DOHH2 (cell line): Measurements from ENCODE around the gene ZBTB7B.

ENCODE experiments used
- H3F3A ChIP-seq: fragments of 200-600 bp; sonication (generic), shearing (Covaris generic); 2 replicates; pipeline ENCODE4 v1.6.0; 2016; ENCODE audit warnings: antibody characterized with exemption, mild to moderate bottlenecking; ENCODE audit not compliant: control insufficient read depth, insufficient read depth
- H3K27ac ChIP-seq: fragments of 200-600 bp; sonication (generic); 2 replicates; pipeline ENCODE4 v1.5.1; 2014; ENCODE audit warnings: low read depth, mild to moderate bottlenecking, low read length, moderate library complexity
- H3K27me3 ChIP-seq: fragments of 200-600 bp; sonication (generic); 2 replicates; pipeline ENCODE4 v1.6.1; 2014; ENCODE audit warnings: mild to moderate bottlenecking, low read length, mixed read lengths; ENCODE audit not compliant: control insufficient read depth
- H3K36me3 ChIP-seq: fragments of 200-600 bp; sonication (generic); 2 replicates; pipeline ENCODE4 v1.6.1; 2014; ENCODE audit warnings: mild to moderate bottlenecking, low read length, moderate library complexity, mixed read lengths; ENCODE audit not compliant: control insufficient read depth
- H3K4me1 ChIP-seq: fragments of 200-600 bp; sonication (generic); 2 replicates; pipeline ENCODE4 v1.6.1; 2014; ENCODE audit warnings: mild to moderate bottlenecking, low read length, mixed read lengths; ENCODE audit not compliant: control insufficient read depth
- H3K4me2 ChIP-seq: fragments of 200-600 bp; sonication (generic); 2 replicates; pipeline ENCODE4 v1.6.0; 2014; ENCODE audit warnings: mild to moderate bottlenecking, low read length, moderate library complexity
- H3K4me3 ChIP-seq: fragments of 200-600 bp; sonication (generic); 2 replicates; pipeline ENCODE4 v1.5.1; 2014; ENCODE audit warnings: mild to moderate bottlenecking, low read length, mixed read lengths
- H3K79me2 ChIP-seq: fragments of 200-600 bp; sonication (generic); 2 replicates; pipeline ENCODE4 v1.6.1; 2014; ENCODE audit warnings: mild to moderate bottlenecking, low read length, mixed read lengths; ENCODE audit not compliant: control insufficient read depth
- H3K9me2 ChIP-seq: fragments of 200-600 bp; sonication (generic); replicated peaks from 2 replicates; pipeline ENCODE4 v1.6.1; 2014; ENCODE audit warnings: mild to moderate bottlenecking, low read length, mixed read lengths; ENCODE audit not compliant: control insufficient read depth
- H3K9me3 ChIP-seq: fragments of 200-600 bp; sonication (generic); 2 replicates; pipeline ENCODE4 v1.6.1; 2014; ENCODE audit warnings: antibody characterized with exemption, low read length, mixed read lengths; ENCODE audit not compliant: control insufficient read depth, insufficient read depth
- H4K20me1 ChIP-seq: fragments of 200-600 bp; sonication (generic); 2 replicates; pipeline ENCODE4 v1.6.0; 2014; ENCODE audit warnings: low read depth, mild to moderate bottlenecking, antibody characterized with exemption, low read length, moderate library complexity; ENCODE audit not compliant: control insufficient read depth, insufficient read depth
- CTCF ChIP-seq: fragments of 200-600 bp; sonication (generic); IDR thresholded peaks from one replicate; pipeline ENCODE4 v1.5.1; 2014; ENCODE audit warnings: antibody characterized with exemption, mild to moderate bottlenecking, low read depth, low read length; ENCODE audit not compliant: poor library complexity, severe bottlenecking
- EZH2phosphoT487 ChIP-seq: fragments of 200-600 bp; sonication (generic); IDR thresholded peaks from 2 replicates; pipeline ENCODE4 v1.6.1; 2017; ENCODE audit warnings: borderline replicate concordance, mild to moderate bottlenecking, antibody characterized with exemption, low read length, moderate library complexity, mixed read lengths

Gene ZBTB7B

DNA sequence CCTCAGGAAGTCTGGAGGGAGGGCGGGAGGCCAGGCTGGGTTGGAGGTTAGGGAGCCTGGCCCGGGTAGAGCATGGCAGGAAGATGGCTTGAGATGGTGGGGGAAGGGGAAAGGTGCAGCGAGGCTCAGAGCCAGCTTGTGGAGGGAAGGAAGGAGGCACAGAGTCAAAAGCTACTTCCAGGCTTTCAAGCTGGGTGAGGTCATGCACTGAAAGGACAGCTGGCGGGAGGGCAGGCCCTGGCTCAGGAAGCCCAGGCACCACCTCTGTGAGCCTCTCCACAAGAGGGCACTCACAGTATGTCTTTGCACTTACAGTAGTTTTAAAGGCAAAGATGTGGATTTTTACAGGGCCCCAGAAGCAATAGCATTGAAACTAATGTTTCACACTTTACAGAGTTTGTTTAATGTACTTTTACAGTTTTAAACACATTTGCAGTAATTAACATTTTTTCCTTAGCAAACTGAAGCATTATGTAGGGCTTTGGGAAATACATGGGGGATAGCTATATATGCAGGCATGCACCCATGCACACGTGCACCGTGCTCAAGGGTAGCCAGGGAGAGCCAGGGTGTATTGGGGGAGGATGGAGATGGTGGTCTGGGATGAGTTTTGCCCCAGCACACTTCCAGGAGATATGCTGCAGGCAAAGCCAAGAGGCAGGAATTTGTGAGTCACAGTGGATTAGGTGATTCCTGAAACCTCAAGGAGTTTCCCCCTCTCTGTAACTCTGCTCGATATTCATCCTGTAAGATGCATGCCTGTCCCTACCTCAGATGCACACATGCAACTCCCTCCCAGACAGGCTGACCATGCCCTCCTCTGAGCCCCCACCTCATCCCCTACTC lies 42.4 kb downstream of the ZBTB7B start:
- no peak overlapping the region for H3K4me2 ChIP-seq
- H3K27me3 ChIP-seq = peaks cover 17% of the 10 kb centered on the region
- 0 out of 2 replicates have a peak, but pooled peaks cover 3% of the 10 kb centered on the region for H3F3A ChIP-seq
- no peak overlapping the region for H3K27ac ChIP-seq
- no peaks in the 10 kb centered on the region for H3K36me3 ChIP-seq
- TF ChIP-seq CTCF (peak; percentile 84), EZH2phosphoT487 (no peak)
- no peaks in the 10 kb centered on the region for H3K79me2 ChIP-seq
- no peaks in the 10 kb centered on the region for H3K9me3 ChIP-seq
- H4K20me1 ChIP-seq = no peaks in the 10 kb centered on the region
- no peak overlapping the region for H3K4me3 ChIP-seq
- peaks cover 6% of the 10 kb centered on the region for H3K4me1 ChIP-seq
- no peaks in the 10 kb centered on the region for H3K9me2 ChIP-seq

DNA sequence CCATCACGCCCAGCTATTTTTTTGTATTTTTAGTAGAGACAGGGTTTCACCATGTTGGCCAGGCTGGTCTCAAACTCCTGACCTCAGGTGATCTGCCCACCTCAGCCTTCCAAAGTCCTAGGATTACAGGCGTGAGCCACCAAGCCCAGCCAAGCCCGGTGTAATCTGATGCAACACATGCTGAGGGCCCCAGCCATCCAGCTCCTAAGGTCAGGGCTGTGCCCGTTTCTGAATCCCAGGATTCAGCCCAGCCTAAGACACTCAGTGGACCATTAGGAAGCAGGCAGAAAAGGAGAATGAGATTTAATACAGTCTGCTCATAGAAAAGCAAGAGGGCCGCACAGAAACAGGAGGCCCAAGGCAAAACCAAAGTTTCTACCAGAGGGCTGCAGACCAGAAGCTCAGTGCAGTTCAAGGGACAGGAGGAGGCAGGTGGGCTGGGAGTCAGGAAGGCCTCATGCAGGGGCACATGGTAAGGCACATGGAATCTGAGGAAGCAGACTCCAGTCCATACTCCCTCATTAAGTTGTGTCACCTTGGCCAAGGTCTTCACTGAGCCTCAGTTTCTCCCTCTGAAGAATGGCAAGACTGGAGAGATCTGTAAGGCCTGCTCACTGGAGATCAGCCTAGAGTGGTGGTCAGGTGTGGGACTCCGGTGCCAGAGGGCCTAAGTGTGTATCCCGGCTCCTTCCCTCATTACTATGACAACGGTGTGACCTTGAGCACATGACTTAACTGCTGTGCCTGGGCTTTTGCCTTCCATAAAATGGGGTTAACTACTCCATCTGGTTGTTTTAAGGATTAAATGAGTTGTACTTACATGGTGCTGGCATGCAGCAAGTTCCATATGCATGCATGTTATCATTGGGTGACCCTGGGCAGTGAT lies 46.1 kb downstream of the ZBTB7B start:
- H3K4me1 ChIP-seq = peaks cover 37% of the 10 kb centered on the region
- H3K79me2 ChIP-seq = peaks cover 8% of the 10 kb centered on the region
- H3K4me3 ChIP-seq = no peak overlapping the region
- no peak overlapping the region for H3K27ac ChIP-seq
- no peaks in the 10 kb centered on the region for H3K27me3 ChIP-seq
- H3K36me3 ChIP-seq = no peaks in the 10 kb centered on the region
- H3K9me2 ChIP-seq = no peaks in the 10 kb centered on the region
- H3F3A ChIP-seq = 0 out of 2 replicates have a peak, but pooled peaks cover 3% of the 10 kb centered on the region
- TF ChIP-seq EZH2phosphoT487 (no peak), CTCF (no peak)
- H3K4me2 ChIP-seq = no peak overlapping the region
- no peaks in the 10 kb centered on the region for H3K9me3 ChIP-seq
- no peaks in the 10 kb centered on the region for H4K20me1 ChIP-seq

DNA sequence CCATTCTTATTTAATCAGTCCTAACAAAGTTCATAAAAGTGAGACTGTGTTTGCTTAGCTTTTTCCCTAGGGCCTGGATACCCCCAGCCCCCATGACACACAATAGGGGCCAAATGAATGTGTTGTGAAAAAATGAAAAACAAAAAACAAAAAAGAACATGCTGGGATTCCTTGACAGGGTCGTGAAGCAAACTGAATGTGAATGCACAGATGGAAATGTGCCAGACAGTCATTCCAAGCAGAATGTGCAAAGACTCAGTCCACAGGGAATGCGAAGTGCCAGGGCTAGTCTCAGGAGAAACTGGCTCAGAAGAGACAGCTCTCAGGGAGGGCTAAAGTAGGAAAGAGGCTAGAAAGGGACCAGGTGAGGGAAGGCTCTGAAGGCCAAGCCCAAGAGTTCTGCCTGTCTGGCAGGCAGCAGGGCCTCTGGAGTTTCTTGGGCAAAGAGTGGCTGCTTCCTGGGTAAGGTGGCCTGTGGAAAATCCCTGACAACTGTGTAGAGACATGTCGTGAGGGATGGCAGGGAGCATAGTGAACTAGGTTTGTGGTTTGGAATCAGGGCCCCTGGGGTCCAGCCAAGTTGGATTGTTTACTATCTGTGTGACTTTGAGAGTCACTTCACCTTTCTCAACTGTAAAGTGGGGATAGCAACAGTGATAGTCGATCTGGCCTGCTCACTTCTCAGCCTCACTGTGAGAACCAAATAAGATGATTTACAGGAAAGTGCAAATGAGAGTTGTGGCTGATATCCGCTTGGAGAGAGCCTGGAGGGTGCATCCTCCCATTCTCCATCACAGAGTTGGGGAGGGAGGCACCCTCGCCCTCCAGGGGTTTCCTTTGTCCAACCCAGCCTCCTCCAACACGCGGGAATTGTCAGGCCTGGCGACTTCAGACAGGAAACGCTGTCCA lies 47.3 kb downstream of the ZBTB7B start:
- Histone ChIP-seq H3K36me3 (peaks cover 6% of the 10 kb centered on the region; the same call in 1 of the 2 replicates), H3K9me2 (no peaks in the 10 kb centered on the region), H3K79me2 (peaks cover 8% of the 10 kb centered on the region), H3K9me3 (no peaks in the 10 kb centered on the region), H3K4me2 (peak overlapping the region; percentile 93), H3F3A (0 out of 2 replicates have a peak, but pooled peaks cover 3% of the 10 kb centered on the region), H3K4me3 (peak overlapping the region; percentile 81), H3K4me1 (peaks cover 34% of the 10 kb centered on the region), H3K27ac (no peak overlapping the region), H4K20me1 (no peaks in the 10 kb centered on the region), H3K27me3 (no peaks in the 10 kb centered on the region)
- TF ChIP-seq CTCF (no peak), EZH2phosphoT487 (no peak)
